GM12878 (cell line): ENCODE results near the gene LRP2BP. TPM values are rescaled to one million over a fixed set of nuclear protein-coding genes. Genes with fewer than 3 reads are reported as not detected.

ENCODE experiments used
- ATAC-seq: fragments of 200-7000 bp; cut with Tn5 transposase; 3 replicates; pipeline ENCODE4 v1.9.1; 2020; ENCODE audit warnings: mild to moderate bottlenecking, moderate library complexity
- BruUV-seq: library from RNA; stranded (reverse); fragments of 400-500 nt; replicated peaks from 2 replicates; lab custom pipeline; 2021; lab: Mats Ljungman, UMichigan
- CTCF ChIA-PET: fragments of 300-600 bp; sonication (Branson Sonifier 250); formaldehyde crosslinking; extraction: SDS; loops from one replicate; lab custom pipeline; 2021; ENCODE audit warnings: inconsistent platforms; lab: Yijun Ruan, JAX
- POLR2A ChIA-PET: fragments of 350-600 bp; formaldehyde crosslinking; extraction: SDS; loops from one replicate; lab custom pipeline; 2021; ENCODE audit warnings: inconsistent platforms; lab: Charles Lee
- RAD21 ChIA-PET: fragments of 300-600 bp; sonication (Branson Sonifier 250); formaldehyde crosslinking; loops from one replicate; lab custom pipeline; 2023; ENCODE audit warnings: antibody characterized with exemption; ENCODE audit not compliant: unreplicated experiment; lab: Charles Lee
- SMC1A ChIA-PET: fragments of 300-600 bp; sonication (Branson Sonifier 250); formaldehyde crosslinking; loops from one replicate; lab custom pipeline; 2023; ENCODE audit not compliant: unreplicated experiment, uncharacterized antibody; lab: Charles Lee
- DNase-seq: peaks from one replicate; pipeline ENCODE4 v3.0.0-alpha.2; 2011; ENCODE audit warnings: low read depth, low spot score
- FAIRE-seq: peaks from 3 replicates; lab custom pipeline; 2011; peaks lifted over from hg19 to GRCh38; lab: Jason Lieb, UNC
- H2AFZ ChIP-seq: 2 replicates; pipeline ENCODE4 v1.6.0; 2011; ENCODE audit warnings: low read depth, low read length, control low read depth; ENCODE audit not compliant: control insufficient read depth
- H3K27ac ChIP-seq: 2 replicates; pipeline ENCODE4 v1.5.1; 2011; ENCODE audit warnings: control low read depth; ENCODE audit not compliant: control insufficient read depth, insufficient read depth
- H3K27me3 ChIP-seq, 2 experiments: replicated peaks in 1 of 2; 2 replicates each; pipeline versions ENCODE4 v1.6.0 to v1.6.1; 2011; ENCODE audit warnings: low read length in 1 of 2; ENCODE audit not compliant: control insufficient read depth in 2 of 2, insufficient read depth in 2 of 2
- H3K36me3 ChIP-seq, 2 experiments: 2 replicates each; pipeline ENCODE4 v1.5.1; 2011; ENCODE audit warnings: low read length in 1 of 2; ENCODE audit not compliant: control insufficient read depth in 2 of 2, insufficient read depth in 2 of 2
- H3K4me1 ChIP-seq: 2 replicates; pipeline ENCODE4 v1.6.1; 2011; ENCODE audit warnings: mild to moderate bottlenecking, low read length, moderate library complexity, mixed read lengths; ENCODE audit not compliant: control insufficient read depth, insufficient read depth
- H3K4me2 ChIP-seq: 2 replicates; pipeline ENCODE4 v1.6.0; 2011; ENCODE audit warnings: control low read depth; ENCODE audit not compliant: control insufficient read depth, insufficient read depth
- H3K4me3 ChIP-seq: fragments of 200-600 bp; sonication (generic); 2 replicates; pipeline ENCODE4 v1.5.1; 2016
- H3K79me2 ChIP-seq: 2 replicates; pipeline ENCODE4 v1.6.0; 2011; ENCODE audit warnings: low read length; ENCODE audit not compliant: control insufficient read depth, insufficient read depth
- H3K9ac ChIP-seq: 2 replicates; pipeline ENCODE4 v1.8.0; 2011; ENCODE audit warnings: low read length, control low read depth, mixed read lengths; ENCODE audit not compliant: control insufficient read depth, insufficient read depth
- H3K9me3 ChIP-seq: replicated peaks from 3 replicates; pipeline ENCODE4 v1.5.1; 2011; ENCODE audit warnings: mild to moderate bottlenecking, low read length; ENCODE audit not compliant: control insufficient read depth, insufficient read depth
- H4K20me1 ChIP-seq: 2 replicates; pipeline ENCODE4 v1.6.0; 2011; ENCODE audit not compliant: control insufficient read depth, insufficient read depth
- ATF7 ChIP-seq: fragments of 450-650 bp; IDR thresholded peaks from 2 replicates; pipeline ENCODE4 v1.6.1; 2016; ENCODE audit warnings: low read depth, mild to moderate bottlenecking
- BHLHE40 ChIP-seq, 2 experiments: fragments of 450-650 bp in 1 of 2; IDR thresholded peaks; 2 replicates each; pipeline ENCODE4 v1.6.1; 2011 to 2017; ENCODE audit warnings: low read depth in 2 of 2, borderline replicate concordance in 1 of 2, improper control_type of control experiment in 1 of 2, low read length in 1 of 2, mild to moderate bottlenecking in 1 of 2
- E2F8 ChIP-seq: fragments of 450-650 bp; IDR thresholded peaks from 2 replicates; pipeline ENCODE4 v1.6.1; 2018; ENCODE audit warnings: mild to moderate bottlenecking, low read depth, moderate library complexity; ENCODE audit not compliant: partially characterized antibody
- EZH2 ChIP-seq: IDR thresholded peaks from 2 replicates; pipeline ENCODE4 v1.6.1; 2012; ENCODE audit warnings: low read depth, mild to moderate bottlenecking, control low read depth, inconsistent platforms, low read length, borderline replicate concordance; ENCODE audit not compliant: control insufficient read depth
- GABPA ChIP-seq: IDR thresholded peaks from 2 replicates; pipeline ENCODE4 v1.6.1; 2014; ENCODE audit warnings: antibody characterized with exemption, low read depth, mild to moderate bottlenecking, inconsistent platforms
- HDAC6 ChIP-seq: fragments of 200-600 bp; sonication (generic); IDR thresholded peaks from one replicate; pipeline ENCODE4 v1.8.0; 2017; ENCODE audit warnings: antibody characterized with exemption; ENCODE audit not compliant: unreplicated experiment
- IKZF1 ChIP-seq: fragments of 450-650 bp; conservative IDR thresholded peaks from 2 replicates; pipeline ENCODE4 v1.6.1; 2017; ENCODE audit warnings: antibody characterized with exemption, mild to moderate bottlenecking
- KDM1A ChIP-seq: fragments of 200-600 bp; sonication (generic); IDR thresholded peaks from 2 replicates; pipeline ENCODE4 v1.6.1; 2016; ENCODE audit warnings: borderline replicate concordance
- POLR2AphosphoS2 ChIP-seq: IDR thresholded peaks from 2 replicates; pipeline ENCODE4 v1.6.1; 2011; ENCODE audit warnings: low read depth, mild to moderate bottlenecking, low read length, improper control_type of control experiment, moderate library complexity
- PRDM15 ChIP-seq: fragments of 450-650 bp; formaldehyde crosslinking; IDR thresholded peaks from 2 replicates; pipeline ENCODE4 v1.4.0; 2020; ENCODE audit warnings: mild to moderate bottlenecking, moderate library complexity
- SKIL ChIP-seq: fragments of 450-650 bp; IDR thresholded peaks from 2 replicates; pipeline ENCODE4 v1.6.1; 2017; ENCODE audit warnings: mild to moderate bottlenecking, low read depth, inconsistent platforms; ENCODE audit not compliant: poor library complexity, severe bottlenecking
- SMC3 ChIP-seq: IDR thresholded peaks from 2 replicates; pipeline ENCODE4 v1.6.1; 2011; ENCODE audit warnings: low read length, improper control_type of control experiment, borderline replicate concordance
- YY1 ChIP-seq: IDR thresholded peaks from 2 replicates; pipeline ENCODE4 v1.6.1; 2011; ENCODE audit warnings: low read depth, mild to moderate bottlenecking, low read length
- WGBS: methylation state at CpG from one replicate; pipeline ENCODE4 v1.1.6; 2016; ENCODE audit warnings: low lambda C conversion rate; ENCODE audit not compliant: insufficient replicate concordance, insufficient coverage; ENCODE audit errors: missing lambda C conversion rate; 5-methylcytosine and 5-hydroxymethylcytosine counted together
- in situ Hi-C: fragments of 300-500 bp; cut with MboI; formaldehyde crosslinking; loops from 9 replicates; pipeline ENCODE4 v1.14.3; 2018; ENCODE audit warnings: mixed read lengths
- intact Hi-C: fragments of 100-400 bp; cut with micrococcal nuclease; formaldehyde crosslinking; loops from one replicate; pipeline ENCODE4 v1.14.2; 2022; ENCODE audit not compliant: unreplicated experiment
- polyA plus RNA-seq, 11 experiments: library from polyadenylated mRNA; depleted of rRNA in 4 of 11; unstranded in 6 of 11; stranded (reverse) in 5 of 11; fragments of >200 nt; fragmentation: Nextera tagmentation in 4 of 11; fragmentation: Illumina TruSeq in 1 of 11; extraction: Ambion mirVana in 4 of 11; extraction: Trizol in 1 of 11; gene quantifications; 1 replicate in 1 of 11; 2 replicates in 10 of 11; pipeline versions ENCODE4 v1.2.1 to v1.2.3, GENCODE V29; 2011 to 2016; ENCODE audit warnings: inconsistent platforms in 2 of 11, missing spikeins in 2 of 11, low read depth in 1 of 11
- total RNA-seq, 4 experiments: library from RNA; depleted of rRNA in 3 of 4; stranded (reverse); fragments of >200 nt in 3 of 4; fragmentation: Illumina TruSeq in 1 of 4; extraction: Trizol in 1 of 4; gene quantifications; 2 replicates each; pipeline versions ENCODE4 v1.2.1 to v1.2.3, GENCODE V29; 2013 to 2021

LRP2BP gene
- total and polyA plus RNA-seq, 10 of the 15 experiments (the other 5 are each of a cell fraction or from before 2014, with no cell fraction given): 0.27 to 5.2 (median 1.0) TPM

- TF ChIP-seq E2F8: no peak
- no peak for TF ChIP-seq PRDM15 (CRISPR knock-in tag)
- TF ChIP-seq GABPA: no peak
- no peak for TF ChIP-seq ATF7
- no peak for TF ChIP-seq KDM1A
- no peak for TF ChIP-seq POLR2AphosphoS2
- TF ChIP-seq EZH2: no peak
- no peak for TF ChIP-seq YY1
- TF ChIP-seq HDAC6: no peak
- no peak for TF ChIP-seq IKZF1
- no peak for TF ChIP-seq SMC3
- TF ChIP-seq SKIL: no peak
- TF ChIP-seq BHLHE40 (IDR thresholded peaks at IDR 0.05; ENCODE audit: borderline replicate concordance in 1 of 2, low read depth in 2 of 2, low read length in 1 of 2): no peak
- Histone ChIP-seq H3K79me2 (no peaks in the 10 kb centered on the region), H3K27me3 (no peaks in the 10 kb centered on the region), H4K20me1 (no peaks in the 10 kb centered on the region), H3K4me1 (no peaks in the 10 kb centered on the region), H3K4me2 (no peak overlapping the region), H3K27ac (no peak overlapping the region), H3K9ac (no peak overlapping the region), H2AFZ (no peak overlapping the region), H3K9me3 (no peaks in the 10 kb centered on the region; the same call in 1 of the 3 replicates), H3K4me3 (no peak overlapping the region), H3K36me3 (peaks cover 0 to 3% of the 10 kb centered on the region in 2 experiments; a peak in 1 of 4 replicates)
- no peak for DNase-seq
- no TSS peak for BruUV-seq
- no peak for FAIRE-seq
- in situ Hi-C loops (no loop called here), intact Hi-C loops (no loop called here)
- ChIA-PET POLR2A (no interaction called here), CTCF (no interaction called here), RAD21 (interaction anchor here (1.2 kb wide), 1 partner anchor 75 kb away, joined by 3 read pairs; no protein-coding TSS in a partner anchor), SMC1A (interaction anchor here (0.6 to 0.8 kb wide), 2 partner anchors 11 to 116 kb away, joined by 3 read pairs; no protein-coding TSS in a partner anchor)
- no peak for ATAC-seq
- 60% methylated on average over 4 of the region's 4 CpGs for WGBS
Observed at GRCh38 chr4:185381288-185382196, 14.2 kb downstream of the LRP2BP start.
